Activated CD8-positive, alpha-beta T cell treated with anti-CD3 and anti-CD28 coated beads for 36 hours (primary cell): ENCODE measurements around the gene IFIT3. TPM values are rescaled to one million over a fixed set of nuclear protein-coding genes. Genes with fewer than 3 reads are reported as not detected.
"Not testable (repeated sequence)": the region's sequence is repeated elsewhere in the genome, so short reads cannot be mapped to it uniquely, and the experiment has no call there.

Experiments
- ATAC-seq: fragments of 200-7000 bp; cut with Tn5 transposase; one replicate; pipeline ENCODE4 v1.10.0; 2021; ENCODE audit warnings: mild to moderate bottlenecking, moderate library complexity
- CTCF ChIA-PET: fragments of 350-600 bp; sonication (Branson Sonifier 250); formaldehyde crosslinking; loops from one replicate; lab custom pipeline; 2021; ENCODE audit warnings: antibody characterized with exemption; lab: Charles Lee
- POLR2A ChIA-PET: fragments of 350-600 bp; sonication (Branson Sonifier 250); formaldehyde crosslinking; loops from one replicate; lab custom pipeline; 2021; ENCODE audit warnings: antibody characterized with exemption; lab: Charles Lee
- DNase-seq: peaks from one replicate; pipeline ENCODE4 v3.0.0-alpha.2; 2020
- H3K27ac Mint-ChIP-seq: one replicate; pipeline ENCODE4 v1.8.0; 2021; ENCODE audit warnings: mild to moderate bottlenecking, mixed read lengths
- H3K27me3 Mint-ChIP-seq: one replicate; pipeline ENCODE4 v1.8.0; 2021; ENCODE audit warnings: mixed read lengths
- H3K36me3 Mint-ChIP-seq: one replicate; pipeline ENCODE4 v1.8.0; 2021; ENCODE audit warnings: low read depth, mixed read lengths
- H3K4me1 Mint-ChIP-seq: one replicate; pipeline ENCODE4 v1.8.0; 2021; ENCODE audit warnings: low read depth, mixed read lengths
- H3K4me3 Mint-ChIP-seq: one replicate; pipeline ENCODE4 v1.8.0; 2021; ENCODE audit warnings: mild to moderate bottlenecking, moderate library complexity, mixed read lengths
- H3K9me3 Mint-ChIP-seq: one replicate; pipeline ENCODE4 v1.8.0; 2021; ENCODE audit warnings: mixed read lengths
- intact Hi-C: fragments of 100-400 bp; cut with micrococcal nuclease; formaldehyde crosslinking; loops from one replicate; pipeline ENCODE4 v1.10.0; 2022
- total RNA-seq, 2 experiments: library from RNA; stranded (reverse); gene quantifications; one replicate each; pipeline ENCODE4 v1.2.3, GENCODE V29; 2021
- TF ChIP-seq, protein P1 (sequence below): fragments of 200-600 bp; IDR thresholded peaks from one replicate; pipeline ENCODE4 v1.8.0; 2022; ENCODE audit warnings: antibody characterized with exemption, mild to moderate bottlenecking

The IFIT3 gene
- total RNA-seq, 2 experiments from 2014 or later = 20.4 to 21.8 TPM

DNA sequence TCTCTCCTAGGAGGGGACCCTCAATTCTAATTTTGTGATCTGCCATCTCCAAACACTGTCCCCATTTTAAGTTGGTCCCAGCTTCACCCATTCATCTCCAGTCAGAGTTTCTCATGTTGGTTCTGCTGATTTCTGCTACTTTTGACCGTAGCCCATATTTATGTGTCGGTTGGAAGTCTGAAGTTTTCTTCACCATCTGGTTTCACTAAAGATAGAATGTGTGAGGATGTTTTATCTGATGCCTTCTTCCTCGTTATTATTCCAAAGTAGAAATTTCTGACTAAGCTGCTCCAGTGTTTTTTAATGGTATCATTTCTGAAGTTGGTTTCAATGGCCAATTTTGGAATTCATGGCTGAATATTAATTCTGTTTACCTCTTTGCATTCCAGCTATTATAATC lies 47.3 kb upstream of the IFIT3 start:
- DNase-seq = no peak
- no peaks in the 10 kb centered on the region for H3K36me3 Mint-ChIP-seq
- no peak overlapping the region for H3K27ac Mint-ChIP-seq
- no peak for ATAC-seq
- no peaks in the 10 kb centered on the region for H3K9me3 Mint-ChIP-seq
- TF ChIP-seq, protein P1, sequence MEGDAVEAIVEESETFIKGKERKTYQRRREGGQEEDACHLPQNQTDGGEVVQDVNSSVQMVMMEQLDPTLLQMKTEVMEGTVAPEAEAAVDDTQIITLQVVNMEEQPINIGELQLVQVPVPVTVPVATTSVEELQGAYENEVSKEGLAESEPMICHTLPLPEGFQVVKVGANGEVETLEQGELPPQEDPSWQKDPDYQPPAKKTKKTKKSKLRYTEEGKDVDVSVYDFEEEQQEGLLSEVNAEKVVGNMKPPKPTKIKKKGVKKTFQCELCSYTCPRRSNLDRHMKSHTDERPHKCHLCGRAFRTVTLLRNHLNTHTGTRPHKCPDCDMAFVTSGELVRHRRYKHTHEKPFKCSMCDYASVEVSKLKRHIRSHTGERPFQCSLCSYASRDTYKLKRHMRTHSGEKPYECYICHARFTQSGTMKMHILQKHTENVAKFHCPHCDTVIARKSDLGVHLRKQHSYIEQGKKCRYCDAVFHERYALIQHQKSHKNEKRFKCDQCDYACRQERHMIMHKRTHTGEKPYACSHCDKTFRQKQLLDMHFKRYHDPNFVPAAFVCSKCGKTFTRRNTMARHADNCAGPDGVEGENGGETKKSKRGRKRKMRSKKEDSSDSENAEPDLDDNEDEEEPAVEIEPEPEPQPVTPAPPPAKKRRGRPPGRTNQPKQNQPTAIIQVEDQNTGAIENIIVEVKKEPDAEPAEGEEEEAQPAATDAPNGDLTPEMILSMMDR = no peak
- no peaks in the 10 kb centered on the region for H3K4me1 Mint-ChIP-seq
- ChIA-PET POLR2A (no interaction called here), CTCF (interaction anchor here (2.1 kb wide), 1 partner anchor 89 kb away, joined by 7 read pairs; no protein-coding TSS in a partner anchor)
- H3K27me3 Mint-ChIP-seq = peaks cover 3% of the 10 kb centered on the region
- intact Hi-C loops = no loop called here
- H3K4me3 Mint-ChIP-seq = no peak overlapping the region

DNA sequence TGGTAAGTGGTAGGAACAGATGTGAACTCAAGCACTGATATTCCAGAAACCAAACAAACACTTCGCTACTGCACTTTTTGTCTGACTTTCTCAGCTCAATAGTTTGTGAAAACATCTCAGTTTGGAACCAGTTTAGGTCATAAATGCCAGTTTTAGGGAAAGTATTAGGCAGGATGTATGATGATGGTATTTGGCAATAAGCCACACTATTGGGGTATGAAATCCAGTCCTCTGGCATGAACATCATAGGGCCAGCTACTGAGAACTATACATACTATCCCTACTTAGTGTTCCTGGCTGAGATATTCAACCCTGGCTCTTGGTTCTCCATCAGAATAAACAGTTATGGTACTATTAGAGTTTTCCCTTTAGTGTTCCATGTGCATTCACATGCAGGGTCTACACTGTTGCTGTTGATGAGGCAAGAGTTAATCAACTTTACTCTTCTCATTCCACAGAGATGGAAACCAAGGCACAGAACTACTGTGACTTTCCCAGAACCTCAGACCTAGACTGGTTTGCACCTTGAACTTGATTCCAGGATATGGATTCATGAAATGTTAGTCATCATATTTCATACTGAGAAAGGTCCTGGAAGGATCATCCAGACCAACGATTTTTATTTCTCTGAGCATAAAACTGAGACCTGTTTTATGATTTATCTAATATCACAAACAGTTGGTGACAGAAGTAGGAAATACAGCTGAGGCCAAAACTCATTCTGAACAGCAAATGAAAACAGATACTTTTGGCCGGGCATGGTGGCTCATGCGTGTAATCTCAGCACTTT lies 46.0 kb upstream of the IFIT3 start:
- Mint-ChIP-seq H3K27me3 (peaks cover 9% of the 10 kb centered on the region), H3K4me3 (no peak overlapping the region), H3K27ac (no peak overlapping the region), H3K4me1 (no peaks in the 10 kb centered on the region), H3K9me3 (no peaks in the 10 kb centered on the region), H3K36me3 (no peaks in the 10 kb centered on the region)
- CTCF ChIA-PET = no interaction called here
- DNase-seq (no peak), ATAC-seq (no peak)
- intact Hi-C loops = no loop called here
- TF ChIP-seq, protein P1 = no peak
- POLR2A ChIA-PET = no interaction called here

DNA sequence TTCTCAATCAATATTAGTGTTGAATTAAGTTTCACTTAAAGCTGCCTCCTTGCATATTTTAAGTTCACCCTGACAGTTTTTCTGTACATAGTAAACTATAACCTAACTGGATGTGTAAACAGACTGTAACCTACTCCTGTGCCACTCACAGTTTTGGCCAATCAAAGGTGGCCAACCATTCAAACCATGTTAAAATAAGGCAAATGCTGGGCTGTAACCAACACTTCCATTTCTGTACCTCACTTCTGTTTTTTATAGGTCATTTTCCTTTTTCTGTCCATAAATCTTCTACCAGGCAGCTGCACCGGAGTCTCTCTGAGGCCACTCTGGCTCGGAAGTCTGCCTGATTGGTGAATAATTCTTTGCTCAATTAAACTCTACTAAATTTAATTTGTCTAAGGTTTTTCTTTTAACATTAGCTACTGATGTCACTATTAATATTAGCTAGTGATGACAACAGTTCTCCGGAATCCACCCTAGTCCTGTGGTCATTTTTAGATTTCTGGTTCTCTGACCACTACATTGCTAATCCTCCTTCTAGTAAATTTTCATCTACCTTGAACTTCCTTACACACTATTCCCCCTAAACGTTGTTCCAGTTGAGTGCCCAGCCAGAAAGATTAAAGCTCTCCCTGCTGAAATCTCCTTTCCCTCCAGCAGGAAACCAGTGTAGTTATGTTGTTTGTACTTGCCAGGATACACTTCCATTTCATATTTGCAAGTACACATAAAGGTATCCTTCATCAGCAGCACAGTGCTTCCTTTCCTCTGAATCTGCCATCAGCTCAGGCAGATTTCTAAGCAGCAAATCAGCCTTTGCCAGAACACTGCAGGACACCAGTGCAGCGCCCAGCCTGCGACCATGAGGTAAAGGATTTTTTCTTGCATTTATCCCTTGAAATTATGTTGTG lies 44.5 kb upstream of the IFIT3 start:
- ChIA-PET POLR2A (no interaction called here), CTCF (interaction anchor here (0.8 to 0.9 kb wide), 2 partner anchors 9 to 60 kb away, joined by 3 read pairs; no protein-coding TSS in a partner anchor)
- no peak overlapping the region for H3K4me3 Mint-ChIP-seq
- ATAC-seq (no peak), DNase-seq (no peak)
- intact Hi-C loops = no loop called here
- peaks cover 7% of the 10 kb centered on the region for H3K27me3 Mint-ChIP-seq
- no peaks in the 10 kb centered on the region for H3K9me3 Mint-ChIP-seq
- H3K27ac Mint-ChIP-seq = no peak overlapping the region
- no peaks in the 10 kb centered on the region for H3K4me1 Mint-ChIP-seq
- TF ChIP-seq, protein P1 = no peak
- no peaks in the 10 kb centered on the region for H3K36me3 Mint-ChIP-seq

DNA sequence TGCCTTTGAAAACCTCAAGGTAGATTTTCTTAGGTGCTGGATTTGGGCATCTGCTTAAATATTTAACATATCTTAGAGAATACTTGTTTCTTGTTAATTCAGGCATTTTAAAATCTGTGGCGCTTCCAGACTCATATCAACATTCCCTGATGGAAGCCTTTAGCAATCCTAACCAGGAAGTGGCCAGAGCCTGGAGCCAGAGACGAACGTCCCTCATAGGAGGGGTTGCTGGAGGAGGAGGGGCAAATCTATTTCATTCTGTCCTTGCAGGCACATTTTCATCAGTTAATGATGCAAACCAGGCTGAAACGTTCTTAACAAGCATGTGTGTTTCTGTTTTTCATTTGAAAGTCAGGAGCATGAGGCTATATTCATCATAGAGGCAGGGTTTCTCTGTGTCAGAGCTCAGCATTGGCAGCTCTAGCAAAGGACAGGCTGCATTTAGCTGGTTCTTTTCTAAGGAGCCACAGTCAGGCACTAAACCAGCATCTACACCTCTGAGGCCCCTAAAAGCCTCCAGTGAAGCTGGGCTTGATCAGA lies 43.8 kb upstream of the IFIT3 start:
- intact Hi-C loops = no loop called here
- no peaks in the 10 kb centered on the region for H3K36me3 Mint-ChIP-seq
- ChIA-PET POLR2A (no interaction called here), CTCF (interaction anchor here (0.8 kb wide), 1 partner anchor 8 kb away, joined by 3 read pairs; no protein-coding TSS in a partner anchor)
- no peak overlapping the region for H3K27ac Mint-ChIP-seq
- H3K4me1 Mint-ChIP-seq = no peaks in the 10 kb centered on the region
- TF ChIP-seq, protein P1 = no peak
- H3K27me3 Mint-ChIP-seq = peaks cover 7% of the 10 kb centered on the region
- no peak for ATAC-seq
- DNase-seq = no peak
- no peak overlapping the region for H3K4me3 Mint-ChIP-seq
- H3K9me3 Mint-ChIP-seq = no peaks in the 10 kb centered on the region

DNA sequence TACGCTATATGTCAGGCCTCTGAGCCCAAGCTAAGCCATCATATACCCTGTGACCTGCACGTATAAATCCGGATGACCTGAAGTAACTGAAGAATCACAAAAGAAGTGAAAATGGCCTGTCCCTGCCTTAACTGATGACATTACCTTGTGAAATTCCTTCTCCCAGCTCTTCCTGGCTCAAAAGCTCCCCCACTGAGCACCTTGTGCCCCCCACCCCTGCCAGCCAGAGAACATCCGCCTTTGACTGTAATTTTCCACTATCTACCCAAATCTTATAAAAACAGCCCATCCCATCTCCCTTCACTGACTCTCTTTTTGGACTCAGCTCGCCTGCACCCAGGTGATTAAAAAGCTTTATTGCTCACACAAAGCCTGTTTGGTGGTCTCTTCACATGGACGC lies 43.1 kb upstream of the IFIT3 start:
- H3K4me3 Mint-ChIP-seq, ATAC-seq, H3K9me3 Mint-ChIP-seq, H3K4me1 Mint-ChIP-seq, CTCF ChIA-PET, POLR2A ChIA-PET, H3K27ac Mint-ChIP-seq, H3K36me3 Mint-ChIP-seq, H3K27me3 Mint-ChIP-seq, intact Hi-C loops, DNase-seq: not testable (repeated sequence)

DNA sequence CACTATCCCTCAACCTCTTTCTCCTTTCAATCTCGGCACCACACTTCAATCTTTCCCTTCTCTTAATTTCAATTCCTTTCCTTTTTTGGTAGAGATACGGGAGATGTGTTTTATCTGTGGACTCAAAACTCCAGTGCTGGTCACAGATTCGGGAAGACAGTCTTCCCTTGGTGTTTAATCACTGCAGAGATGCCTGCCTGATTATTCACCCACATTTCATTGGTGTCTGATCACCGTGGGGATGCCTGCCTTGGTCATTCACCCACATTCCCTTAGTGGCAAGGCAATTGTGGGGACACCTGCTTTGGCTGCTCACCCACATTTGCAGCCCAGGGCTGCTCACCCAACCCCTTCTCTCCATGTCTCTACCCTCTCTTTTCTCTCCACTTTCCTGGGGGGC lies 42.5 kb upstream of the IFIT3 start:
- H3K27me3 Mint-ChIP-seq, H3K36me3 Mint-ChIP-seq, ATAC-seq, H3K4me3 Mint-ChIP-seq, DNase-seq, H3K9me3 Mint-ChIP-seq, POLR2A ChIA-PET, H3K27ac Mint-ChIP-seq, CTCF ChIA-PET, intact Hi-C loops, H3K4me1 Mint-ChIP-seq: not testable (repeated sequence)
